GM18519 (cell line): Measurements from ENCODE around the gene ABCF3.
A peak's percentile ranks its signal among the peaks of the same experiment; 100 is the strongest.
"Not testable (repeated sequence)": the region's sequence is repeated elsewhere in the genome, so short reads cannot be mapped to it uniquely, and the experiment has no call there.

Experiments
- ATAC-seq: cut with Tn5 transposase; IDR thresholded peaks from one replicate; pipeline ENCODE4 v1.9.1; 2021; ENCODE audit warnings: mild to moderate bottlenecking, moderate library complexity; ENCODE audit not compliant: unreplicated experiment, low FRiP score

Gene ABCF3, protein sequence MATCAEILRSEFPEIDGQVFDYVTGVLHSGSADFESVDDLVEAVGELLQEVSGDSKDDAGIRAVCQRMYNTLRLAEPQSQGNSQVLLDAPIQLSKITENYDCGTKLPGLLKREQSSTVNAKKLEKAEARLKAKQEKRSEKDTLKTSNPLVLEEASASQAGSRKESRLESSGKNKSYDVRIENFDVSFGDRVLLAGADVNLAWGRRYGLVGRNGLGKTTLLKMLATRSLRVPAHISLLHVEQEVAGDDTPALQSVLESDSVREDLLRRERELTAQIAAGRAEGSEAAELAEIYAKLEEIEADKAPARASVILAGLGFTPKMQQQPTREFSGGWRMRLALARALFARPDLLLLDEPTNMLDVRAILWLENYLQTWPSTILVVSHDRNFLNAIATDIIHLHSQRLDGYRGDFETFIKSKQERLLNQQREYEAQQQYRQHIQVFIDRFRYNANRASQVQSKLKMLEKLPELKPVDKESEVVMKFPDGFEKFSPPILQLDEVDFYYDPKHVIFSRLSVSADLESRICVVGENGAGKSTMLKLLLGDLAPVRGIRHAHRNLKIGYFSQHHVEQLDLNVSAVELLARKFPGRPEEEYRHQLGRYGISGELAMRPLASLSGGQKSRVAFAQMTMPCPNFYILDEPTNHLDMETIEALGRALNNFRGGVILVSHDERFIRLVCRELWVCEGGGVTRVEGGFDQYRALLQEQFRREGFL

GRCh38 chr3:184186184-184186901 lies at the start of gene ABCF3:
TSS of gene ABCF3 (plus strand) at chr3:184186199. CDS start at chr3:184186208, 9 bp downstream.
- ATAC-seq, result peak; percentile 5

DNA sequence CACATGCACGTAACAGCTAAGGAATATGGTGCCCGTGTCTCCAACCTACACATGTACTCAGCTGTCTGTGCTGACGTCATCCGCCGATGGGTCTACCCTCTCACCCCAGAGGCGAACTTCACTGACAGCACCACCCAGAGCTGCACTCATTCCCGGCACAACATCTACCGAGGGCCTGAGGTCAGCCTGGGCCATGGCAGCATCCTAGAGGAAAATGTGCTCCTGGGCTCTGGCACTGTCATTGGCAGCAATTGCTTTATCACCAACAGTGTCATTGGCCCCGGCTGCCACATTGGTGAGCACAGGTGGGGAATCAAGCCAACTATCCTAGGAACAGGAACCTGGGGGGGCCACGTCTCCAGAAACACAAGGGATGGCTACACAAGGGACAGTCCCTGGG lies 45.6 kb upstream of the ABCF3 start:
- ATAC-seq, result no peak

DNA sequence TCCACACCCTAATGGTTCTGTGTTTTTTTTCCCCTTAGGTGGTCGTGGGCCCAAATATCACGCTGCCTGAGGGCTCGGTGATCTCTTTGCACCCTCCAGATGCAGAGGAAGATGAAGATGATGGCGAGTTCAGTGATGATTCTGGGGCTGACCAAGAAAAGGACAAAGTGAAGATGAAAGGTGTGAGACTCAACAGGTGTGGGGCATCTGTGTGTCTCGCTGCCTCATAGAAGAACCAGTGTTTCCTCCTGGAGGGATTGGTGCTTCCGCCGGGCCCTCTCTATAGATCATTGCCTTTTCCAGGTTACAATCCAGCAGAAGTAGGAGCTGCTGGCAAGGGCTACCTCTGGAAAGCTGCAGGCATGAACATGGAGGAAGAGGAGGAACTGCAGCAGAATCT lies 43.8 kb upstream of the ABCF3 start:
- ATAC-seq, result no peak

GRCh38 chr3:184143327-184143726 lies 42.7 kb upstream of the ABCF3 start:
- ATAC-seq, result no peak

DNA sequence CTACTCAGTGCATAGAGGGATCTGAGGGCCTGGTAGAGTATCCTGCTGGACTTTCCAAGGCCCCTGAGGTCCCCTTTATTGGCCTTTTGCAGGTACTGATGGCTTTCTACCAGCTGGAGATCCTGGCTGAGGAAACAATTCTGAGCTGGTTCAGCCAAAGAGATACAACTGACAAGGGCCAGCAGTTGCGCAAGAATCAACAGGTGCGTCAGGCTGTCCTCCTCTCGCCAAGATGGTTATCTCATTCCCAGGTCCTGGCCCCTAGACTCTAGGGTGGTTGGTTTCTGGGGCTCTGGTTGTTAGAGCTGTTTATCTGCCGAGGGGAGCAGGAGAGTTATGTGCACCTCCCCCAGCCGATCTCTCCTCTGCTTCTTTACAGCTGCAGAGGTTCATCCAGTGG lies 41.5 kb upstream of the ABCF3 start:
- no peak for ATAC-seq

DNA sequence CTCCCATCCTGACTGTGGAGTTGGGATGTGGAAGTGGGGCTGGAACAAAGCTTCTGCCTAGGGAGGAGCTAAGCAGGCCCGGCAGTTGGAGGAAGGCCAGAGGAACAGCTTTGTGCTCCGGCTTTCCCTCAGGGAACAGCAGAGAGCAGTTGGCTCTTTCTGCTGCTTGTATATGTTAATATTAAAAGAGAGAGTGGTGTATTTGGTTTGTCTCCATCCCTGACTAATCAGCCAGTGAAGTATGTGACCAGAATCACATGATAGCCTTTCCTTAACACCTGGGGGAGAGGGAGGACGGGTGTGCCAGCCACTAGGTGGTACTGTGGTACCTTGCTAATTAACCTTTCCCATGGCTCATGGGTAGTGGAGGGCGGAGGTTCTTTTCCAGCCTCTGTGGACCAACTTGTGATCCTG lies 40.9 kb upstream of the ABCF3 start:
- ATAC-seq, result no peak

- no peak for ATAC-seq
Observed at GRCh38 chr3:184145751-184146270, 40.2 kb upstream of the ABCF3 start.

DNA sequence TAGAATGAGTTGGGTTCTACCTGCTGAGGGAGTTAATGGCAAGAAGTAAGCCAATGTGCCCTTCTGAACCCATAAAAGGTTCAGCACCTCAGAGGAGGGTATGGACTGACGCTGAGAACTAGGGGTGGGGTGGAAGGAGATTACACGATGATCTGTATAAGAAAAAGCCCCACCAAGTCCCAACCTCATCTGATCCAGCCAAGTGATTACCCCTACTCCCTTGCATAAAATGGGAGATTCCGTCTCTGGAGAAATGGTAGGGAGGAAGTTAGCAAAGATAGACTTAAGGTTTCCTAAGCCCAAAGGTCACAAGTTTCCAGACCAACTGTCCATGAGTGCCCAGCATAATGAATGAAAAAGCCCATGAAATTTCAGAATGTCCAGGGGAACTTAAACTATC lies 37.9 kb upstream of the ABCF3 start:
- ATAC-seq, result no peak

DNA sequence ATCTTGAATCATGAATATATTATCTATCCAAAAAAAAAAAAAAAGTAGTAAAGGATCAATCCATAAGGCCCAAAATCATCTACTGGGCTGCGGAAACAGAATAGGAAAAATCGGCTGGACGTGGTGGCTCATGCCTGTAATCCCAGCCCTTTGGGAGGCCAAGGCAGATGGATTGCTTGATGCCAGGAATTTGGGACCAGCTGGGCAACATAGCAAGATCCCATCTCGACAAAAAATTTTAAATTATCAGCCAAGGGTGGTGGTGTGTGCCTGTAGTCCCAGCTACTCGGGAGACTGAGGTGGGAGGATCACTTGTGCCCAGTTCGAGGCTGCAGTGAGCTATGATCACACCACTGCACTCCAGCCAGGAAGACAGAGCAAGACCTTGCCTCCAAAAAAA lies 36.9 kb upstream of the ABCF3 start:
- no peak for ATAC-seq

DNA sequence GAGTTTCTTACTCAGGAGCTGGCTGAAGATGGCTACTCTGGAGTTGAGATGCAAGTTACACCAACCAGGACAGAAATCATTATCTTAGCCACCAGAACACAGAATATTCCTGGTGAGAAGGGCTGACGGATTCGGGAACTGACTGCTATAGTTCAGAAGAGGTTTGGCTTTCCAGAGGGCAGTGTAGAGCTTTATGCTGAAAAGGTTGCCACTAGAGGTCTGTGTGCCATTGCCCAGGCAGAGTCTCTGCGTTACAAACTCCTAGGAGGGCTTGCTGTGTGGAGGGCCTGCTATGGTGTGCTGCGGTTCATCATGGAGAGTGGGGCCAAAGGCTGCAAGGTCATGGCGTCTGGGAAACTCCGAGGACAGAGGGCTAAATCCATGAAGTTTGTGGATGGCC lies 36.2 kb upstream of the ABCF3 start:
- ATAC-seq, result not testable (repeated sequence)

DNA sequence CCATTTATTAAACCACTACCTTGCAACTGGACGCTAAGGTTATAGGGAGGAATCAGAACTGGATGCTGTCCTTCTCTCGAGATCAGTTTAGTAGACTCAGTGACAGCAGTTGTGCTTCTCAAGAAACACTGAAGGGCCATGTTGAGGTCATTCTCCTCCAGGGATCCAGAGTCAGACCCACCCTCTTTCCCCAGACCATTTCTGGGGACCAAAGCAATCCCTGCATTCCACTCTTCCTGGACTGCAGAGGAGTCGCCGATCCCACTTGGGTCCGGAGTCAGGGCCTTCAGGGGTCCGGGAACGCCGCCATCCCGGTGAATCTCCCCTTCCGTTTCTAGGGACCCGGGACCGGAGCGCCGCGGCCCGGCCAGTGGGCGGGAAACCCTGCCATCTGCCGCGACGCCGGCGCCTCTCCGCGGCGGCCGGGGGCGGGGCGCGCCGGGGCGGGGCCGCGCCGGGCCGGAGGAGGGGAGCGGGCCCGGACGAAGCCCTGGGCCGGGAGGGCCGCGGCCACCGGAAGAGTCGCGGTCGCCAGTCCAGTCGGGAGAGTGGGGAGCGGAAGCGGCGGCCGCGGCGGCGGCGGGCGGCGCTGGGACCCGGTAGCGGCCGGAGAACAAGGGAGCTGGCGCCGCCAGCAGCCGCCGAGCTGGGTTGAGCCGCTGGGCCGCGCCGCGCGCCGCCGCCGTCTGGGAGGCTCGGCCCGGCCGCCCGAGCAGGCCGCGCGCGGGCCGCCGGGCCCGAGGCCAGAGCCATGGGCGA lies 30.9 kb upstream of the ABCF3 start, which contains the start of gene DVL3:
DVL3 (plus strand) TSS at position 493 of the 759 bp plus-strand sequence; CDS start at position 752, 259 bp downstream.
- peak; percentile 64 for ATAC-seq

GRCh38 chr3:184155644-184156521 lies 30.1 kb upstream of the ABCF3 start:
- ATAC-seq, result peak; percentile 9

DNA sequence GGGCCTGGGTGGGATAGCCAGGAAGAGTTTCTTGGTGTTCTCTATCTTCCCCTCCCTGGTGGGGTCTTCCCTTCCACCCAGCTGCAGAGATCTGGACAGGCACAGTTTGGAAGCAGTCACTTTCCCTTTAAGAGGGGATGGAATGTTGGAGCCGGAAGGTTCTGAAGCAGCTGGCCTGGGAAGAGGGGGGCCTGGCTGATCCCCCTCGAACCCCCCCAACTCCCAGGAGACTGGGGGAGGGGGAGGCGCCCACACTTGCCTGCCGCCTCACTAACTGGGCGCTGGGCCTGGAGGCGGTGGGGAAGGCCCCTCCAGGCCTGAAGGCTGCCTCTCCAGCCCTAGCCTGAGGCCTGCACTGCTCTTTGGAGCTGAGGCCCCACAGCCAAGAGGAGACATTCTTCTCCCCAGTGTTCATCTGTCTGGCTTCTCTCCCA lies 29.5 kb upstream of the ABCF3 start:
- no peak for ATAC-seq

- no peak for ATAC-seq
Observed at GRCh38 chr3:184157206-184157605, 28.8 kb upstream of the ABCF3 start.

GRCh38 chr3:184158404-184158803 lies 27.6 kb upstream of the ABCF3 start:
- no peak for ATAC-seq

DNA sequence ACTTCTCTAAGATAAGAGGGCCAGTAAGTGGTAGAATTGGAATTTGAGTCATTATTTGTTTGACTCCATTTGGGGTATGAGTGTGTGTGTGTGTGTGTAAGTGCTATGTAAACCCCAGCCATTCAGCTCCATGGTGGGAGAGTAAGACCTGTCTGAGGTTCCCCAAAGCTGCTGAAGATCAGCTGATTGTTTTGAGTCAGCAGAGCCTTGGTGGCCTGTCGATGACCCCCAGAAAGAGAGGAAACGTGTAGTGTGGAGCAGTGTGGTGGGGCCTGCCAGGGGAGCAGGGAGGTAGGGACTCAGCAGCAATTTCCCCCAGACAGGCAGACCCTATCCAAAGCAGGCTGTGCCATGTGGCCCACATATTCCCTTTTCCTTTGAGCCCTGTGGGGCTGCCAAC lies 25.5 kb upstream of the ABCF3 start:
- ATAC-seq, result no peak

- ATAC-seq, result not testable (repeated sequence)
Observed at GRCh38 chr3:184162571-184163070, 23.4 kb upstream of the ABCF3 start.

- ATAC-seq, result no peak
Observed at GRCh38 chr3:184164648-184165330, 21.2 kb upstream of the ABCF3 start.
